Measurements from ENCODE around the gene ITGA11.
"Not testable (repeated sequence)": the region's sequence is repeated elsewhere in the genome, so short reads cannot be mapped to it uniquely, and the experiment has no call there.

Gene ITGA11

DNA sequence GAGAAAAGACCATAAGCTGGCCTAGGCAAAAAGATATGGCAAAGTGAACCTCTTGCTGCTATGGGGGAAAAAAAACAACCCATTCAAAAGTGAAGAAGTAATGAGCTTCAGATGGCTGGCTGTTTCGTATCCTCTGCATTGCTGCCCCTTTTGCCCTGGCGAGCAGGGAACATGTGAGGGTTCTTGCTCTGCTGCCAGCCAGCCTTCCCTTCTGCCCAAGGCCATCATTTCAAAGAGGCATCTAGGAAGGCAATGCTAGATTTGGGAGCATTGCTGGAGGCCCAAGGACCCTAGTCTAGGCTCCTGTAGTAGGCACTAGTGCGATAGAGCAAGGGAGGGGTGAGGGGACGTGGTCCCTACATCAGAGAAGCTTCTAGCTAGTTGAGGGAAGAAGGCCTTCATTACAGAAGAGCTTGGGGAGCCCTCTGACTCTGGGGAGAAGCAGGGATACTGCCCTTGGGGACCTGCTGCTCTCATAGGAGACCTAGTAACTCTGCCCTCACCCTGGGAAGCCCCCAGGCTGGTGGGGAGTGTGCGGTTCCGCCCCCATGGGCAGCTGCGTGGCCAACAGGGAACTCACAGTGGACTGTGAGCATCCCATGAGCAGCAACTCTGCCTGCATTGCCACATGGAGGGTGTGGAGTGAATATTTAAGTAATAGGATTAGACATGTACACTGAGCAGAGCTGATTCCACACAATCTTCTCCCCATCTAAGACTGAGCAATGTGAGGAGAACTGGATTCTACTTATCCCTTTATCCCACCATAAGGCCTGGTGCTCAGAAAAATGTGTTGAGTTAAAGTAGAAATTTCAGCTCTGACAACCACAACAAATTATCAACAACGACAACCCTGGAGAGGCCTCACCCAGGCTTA lies 21.3 kb downstream of the ITGA11 start:
- no peak for DNase-seq

- no peak for DNase-seq
Measured at GRCh38 chr15:68409736-68410370, 22.1 kb downstream of the ITGA11 start.

- DNase-seq, result no peak
Measured at GRCh38 chr15:68408971-68409370, 23.0 kb downstream of the ITGA11 start.

DNA sequence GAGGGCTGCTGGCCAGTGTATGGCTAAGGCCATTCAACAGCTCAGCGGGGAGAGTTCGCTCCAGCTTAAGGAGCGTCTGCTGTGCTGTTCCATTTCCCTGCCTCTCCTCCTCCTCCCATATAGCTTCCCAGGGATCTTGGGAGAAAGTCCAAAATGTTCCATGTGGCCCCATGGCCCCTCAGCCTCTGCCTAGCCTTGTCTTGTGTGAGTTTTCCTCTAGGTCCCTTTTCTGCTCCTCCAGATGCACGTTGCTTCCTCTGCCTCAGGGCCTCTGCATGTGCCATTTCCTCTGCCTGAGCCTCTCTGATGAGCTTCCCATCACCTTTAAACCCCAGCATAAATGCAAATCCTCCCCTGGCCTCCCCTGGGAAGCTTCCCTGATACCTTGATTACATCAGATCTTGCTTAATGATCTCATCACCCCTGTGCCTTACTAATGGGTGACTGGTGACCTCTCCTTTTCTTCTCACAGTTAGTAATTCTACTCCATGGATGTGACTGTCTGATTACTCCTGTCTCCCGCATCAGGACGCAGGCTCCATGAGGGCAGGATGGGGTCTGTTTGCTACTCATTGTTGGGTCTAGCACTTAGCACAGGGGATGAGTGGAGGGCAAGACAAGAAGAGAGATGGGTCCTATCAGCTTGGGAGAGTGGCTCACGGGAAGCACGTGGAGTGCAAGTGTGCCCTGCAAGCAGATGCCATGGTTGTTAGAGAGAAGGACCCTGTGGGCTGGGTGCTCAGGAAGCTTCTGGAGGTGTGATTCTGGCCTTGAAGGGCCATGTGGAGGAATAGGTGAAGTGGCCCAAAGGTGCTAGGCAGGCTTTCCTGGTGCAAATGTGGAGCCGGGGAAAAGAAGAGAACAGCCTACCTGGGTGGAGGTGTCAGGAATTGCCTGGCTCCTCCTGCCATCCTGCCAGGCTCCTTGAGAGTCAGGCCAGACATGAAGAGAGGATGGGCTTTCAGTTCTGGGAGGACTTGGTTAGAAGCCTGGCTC lies 23.8 kb downstream of the ITGA11 start:
- no peak for DNase-seq

DNA sequence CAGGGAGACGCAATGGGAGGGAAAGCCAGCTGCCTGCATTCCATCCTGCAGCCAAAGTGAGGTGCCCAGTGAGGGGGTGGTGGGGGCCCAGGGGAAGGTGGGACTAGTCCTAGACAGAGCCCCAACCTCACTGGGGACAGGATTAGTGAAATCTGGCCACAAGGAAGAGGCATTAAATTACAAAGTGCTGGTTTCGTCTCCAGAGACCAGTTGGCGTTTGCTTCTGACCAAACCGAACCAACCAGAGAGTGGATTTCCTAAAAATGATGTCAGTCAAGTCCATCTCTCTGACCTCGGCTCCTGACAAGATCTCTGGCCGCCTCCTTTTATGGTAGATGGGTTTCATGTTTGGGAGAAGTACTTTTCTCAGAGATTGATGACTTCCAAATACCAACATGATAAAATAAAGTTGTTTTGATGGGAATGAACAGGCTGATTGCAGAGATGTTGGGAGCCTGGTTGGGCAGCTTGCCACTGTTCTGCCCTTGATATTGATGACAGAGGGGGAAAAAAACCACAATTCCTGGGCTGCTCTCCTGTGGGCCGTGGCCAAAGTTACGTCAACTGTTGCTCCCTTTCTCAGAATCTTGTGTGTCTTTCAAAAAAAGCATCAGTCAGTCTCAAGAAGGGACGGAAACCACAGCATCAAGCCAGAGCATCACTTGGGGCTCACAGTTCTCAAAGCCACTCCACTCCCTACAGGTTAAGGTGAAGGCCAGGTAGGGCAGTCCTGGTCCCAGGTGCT lies 24.6 kb downstream of the ITGA11 start:
- no peak for DNase-seq

DNA sequence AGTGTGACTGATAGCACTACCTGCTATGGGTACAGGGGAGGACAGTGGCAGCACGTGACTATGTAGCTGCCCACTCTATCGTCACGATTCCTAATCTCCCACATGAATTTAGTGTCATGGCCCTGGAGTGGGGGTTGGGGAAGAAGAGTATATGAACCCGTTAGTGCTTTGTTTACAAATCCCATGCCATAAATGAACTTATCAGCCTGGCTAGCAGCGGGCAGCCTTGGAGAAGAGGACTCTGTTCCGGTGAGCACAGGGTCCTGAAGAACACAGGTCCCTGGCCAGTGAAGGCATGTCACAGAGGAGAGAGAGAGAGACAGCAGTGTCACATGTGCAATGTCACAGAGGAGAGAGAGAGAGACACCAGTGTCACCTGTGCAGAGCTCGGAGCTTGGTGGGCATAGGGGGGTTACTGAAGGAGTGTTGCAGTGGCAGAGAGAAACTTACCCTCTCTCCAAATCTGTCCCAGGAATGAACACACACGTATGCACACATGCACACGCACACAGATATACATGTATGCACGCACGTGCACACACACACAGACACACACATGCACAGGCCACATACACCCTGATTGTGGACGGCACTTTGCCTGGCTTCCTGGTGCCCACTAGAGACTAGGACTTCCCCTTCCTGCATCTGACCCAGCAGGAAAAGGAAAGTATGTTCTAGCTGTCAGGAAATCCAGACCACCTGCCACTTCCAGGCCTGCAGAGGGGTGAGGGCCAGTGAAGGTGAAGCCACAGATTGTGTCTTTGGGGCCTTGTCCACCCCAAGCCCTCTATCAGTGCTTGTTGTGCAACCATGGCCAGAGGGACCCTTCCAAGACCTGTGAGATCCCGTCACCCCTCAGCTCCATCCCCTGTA lies 26.3 kb downstream of the ITGA11 start:
- DNase-seq, result no peak

DNA sequence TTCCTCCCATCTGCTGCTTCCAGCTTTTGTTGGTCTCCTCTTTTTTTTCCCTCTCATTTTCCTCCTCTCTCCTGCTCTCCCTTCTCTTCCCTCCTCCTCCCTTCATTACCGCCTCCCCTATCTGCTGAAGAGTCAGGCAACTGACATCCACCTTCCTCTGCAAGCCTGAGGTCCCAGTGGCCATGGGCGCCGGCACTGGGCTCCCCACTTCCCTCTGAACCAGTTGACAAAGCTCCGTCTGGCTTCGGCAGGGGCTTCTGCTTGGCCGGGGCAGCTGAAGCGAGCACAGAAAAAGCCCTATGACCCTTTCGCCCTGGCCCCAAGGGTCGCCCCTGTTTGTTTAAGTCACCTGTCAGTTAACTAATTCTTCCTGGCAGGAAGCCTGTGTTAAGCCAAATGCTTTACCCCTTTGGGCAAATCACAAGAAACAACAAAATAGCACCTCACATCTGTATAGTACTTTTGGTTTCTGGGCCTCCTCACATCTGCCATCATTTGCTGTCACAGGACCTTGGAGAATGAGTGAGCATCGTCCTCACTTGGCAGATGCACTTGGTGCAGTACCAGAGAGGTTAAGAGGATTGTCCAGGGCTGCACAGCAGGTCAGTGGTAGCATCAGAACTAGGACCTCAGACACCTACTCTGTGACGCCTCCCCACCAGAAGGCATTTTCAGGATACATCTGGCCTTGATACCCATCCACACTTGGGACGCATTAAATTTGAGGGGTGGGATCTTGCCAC lies 27.7 kb downstream of the ITGA11 start:
- DNase-seq, result no peak

GRCh38 chr15:68403161-68403941 lies 28.6 kb downstream of the ITGA11 start:
- no peak for DNase-seq

GRCh38 chr15:68402432-68403160 lies 29.4 kb downstream of the ITGA11 start:
- no peak for DNase-seq

- no peak for DNase-seq
Measured at GRCh38 chr15:68401496-68402431, 30.2 kb downstream of the ITGA11 start.

- DNase-seq, result no peak
Measured at GRCh38 chr15:68400066-68400456, 31.9 kb downstream of the ITGA11 start.

DNA sequence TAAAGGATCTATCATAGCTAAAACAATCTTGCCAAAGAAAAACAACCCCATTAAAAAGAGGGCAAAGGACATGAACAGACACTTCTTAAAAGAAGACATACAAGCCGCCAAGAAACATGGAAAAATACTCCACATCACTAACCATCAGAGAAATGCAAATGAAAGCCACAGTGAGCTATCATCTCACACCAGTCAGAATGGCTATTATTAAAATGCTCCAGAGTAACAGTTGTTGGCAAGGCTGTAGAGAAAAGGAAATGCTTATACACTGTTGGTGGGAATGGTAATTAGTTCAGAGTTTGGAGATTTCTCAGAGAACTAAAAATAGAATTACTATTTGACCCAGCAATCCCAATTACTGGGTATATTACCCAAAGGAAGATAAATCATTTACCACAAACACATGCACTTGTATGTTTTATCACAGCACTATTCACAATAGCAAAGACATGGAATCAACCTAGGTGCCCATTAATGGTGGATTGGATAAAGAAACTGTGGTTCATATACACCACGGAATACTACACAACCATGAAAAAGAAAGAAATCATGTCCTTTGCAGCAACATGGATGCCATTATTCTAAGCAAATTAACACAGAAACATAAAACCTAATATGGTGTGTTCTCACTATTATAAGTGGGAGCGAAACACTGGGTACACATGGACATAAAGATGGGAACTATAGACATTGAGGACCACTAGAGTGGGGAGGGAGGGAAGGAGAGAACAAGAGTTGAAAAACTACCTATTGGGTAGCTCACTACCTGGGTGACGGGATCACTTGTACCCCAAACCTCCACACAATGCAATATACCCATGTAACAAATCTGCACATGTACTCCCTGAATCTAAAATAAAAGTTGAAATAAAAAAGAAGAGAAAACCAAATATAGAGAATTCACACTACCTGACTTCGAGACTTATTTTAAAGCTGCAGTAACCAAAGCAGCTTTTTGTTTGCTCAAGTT lies 32.6 kb downstream of the ITGA11 start:
- no peak for DNase-seq

- DNase-seq, result not testable (repeated sequence)
Measured at GRCh38 chr15:68397999-68398398, 34.0 kb downstream of the ITGA11 start.

DNA sequence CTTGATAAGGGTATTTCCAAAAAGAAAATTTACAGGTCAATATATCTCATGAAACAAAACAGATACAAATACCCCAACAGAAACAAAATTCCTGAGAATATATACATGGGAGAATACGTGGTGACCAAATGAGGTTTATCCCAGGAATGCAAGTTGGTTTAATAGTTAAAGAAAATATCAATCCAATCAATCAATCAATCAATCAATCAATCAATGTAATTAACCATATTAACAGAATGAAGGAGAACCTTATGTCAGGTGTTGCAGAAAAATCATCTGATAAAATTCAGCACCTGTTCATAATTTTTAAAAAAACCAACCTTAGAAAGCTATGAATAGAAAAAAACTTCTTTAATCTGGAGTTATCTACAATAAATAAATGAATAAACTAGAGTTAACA lies 35.9 kb downstream of the ITGA11 start:
- DNase-seq, result no peak

DNA sequence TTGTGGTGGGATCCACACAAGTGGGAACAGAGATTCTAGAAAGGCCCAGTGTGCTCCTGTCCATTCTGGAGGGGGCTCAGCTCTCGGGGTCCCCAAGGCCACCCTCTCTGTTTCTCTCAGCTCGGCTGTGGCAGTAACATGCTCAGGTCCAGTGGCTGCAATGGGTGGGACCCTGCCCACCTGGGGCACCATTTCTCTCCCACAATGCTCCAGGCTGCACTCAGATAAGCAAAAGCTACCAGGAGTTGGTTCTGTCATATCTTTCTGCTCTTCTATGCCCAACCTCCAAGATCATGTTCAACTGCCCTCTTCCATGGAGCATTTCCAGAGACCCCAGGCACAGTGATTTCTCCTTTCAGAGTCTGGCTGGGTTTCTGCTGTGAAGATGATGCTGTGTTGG lies 40.8 kb downstream of the ITGA11 start:
- DNase-seq, result no peak

DNA sequence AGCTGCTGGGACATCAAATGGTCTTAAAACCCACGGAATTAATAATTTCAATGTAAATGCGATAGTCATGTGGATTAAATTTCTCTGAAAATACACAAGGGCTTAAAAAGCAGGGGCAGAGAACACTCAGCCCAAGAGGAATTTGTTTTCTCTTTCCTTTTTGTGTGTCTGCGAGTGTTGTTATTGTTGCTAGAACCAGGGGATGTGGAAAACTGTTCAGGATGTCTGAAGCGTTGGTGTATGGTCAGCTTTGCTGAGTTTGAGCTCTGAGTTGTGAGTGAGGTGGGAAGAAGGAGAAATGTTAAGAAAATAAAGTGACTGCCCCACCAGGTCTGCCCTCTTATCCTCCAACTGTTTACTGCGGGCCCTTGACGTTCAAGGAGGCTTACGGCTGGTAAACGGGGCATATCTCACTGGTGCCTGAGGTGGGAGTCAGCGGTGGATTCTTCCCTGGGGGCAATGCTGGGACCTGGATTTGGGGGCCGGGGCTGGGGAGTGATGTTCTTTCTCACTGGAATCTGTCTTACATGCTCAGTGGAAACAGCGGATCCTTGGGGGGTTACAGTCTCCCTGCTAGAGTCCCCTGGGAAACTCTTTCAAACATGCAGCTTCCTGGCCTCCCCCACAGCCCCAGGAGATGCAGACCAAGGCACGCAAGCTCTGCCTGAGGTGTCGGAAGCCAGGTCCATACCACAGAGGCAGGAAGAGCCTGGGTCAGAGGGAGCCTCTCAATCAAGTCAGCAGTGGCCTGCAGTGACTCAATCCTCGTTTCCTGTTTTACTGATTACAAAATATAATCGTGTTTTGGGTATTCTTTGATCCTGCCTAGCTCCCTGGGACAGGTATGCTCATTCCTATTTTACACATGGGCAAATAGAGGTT lies 41.8 kb downstream of the ITGA11 start:
- DNase-seq, result no peak
